Activated naive CD4-positive, alpha-beta T cell treated with anti-CD3 and anti-CD28 coated beads, Interleukin-2, amount 10 ng/mL, durations not matched to agents 7 days and 5 days (primary cell): ENCODE results near the gene CD101.

Experiments
- CTCF ChIA-PET: fragments of 350-600 bp; sonication (Branson Sonifier 250); formaldehyde crosslinking; loops from one replicate; lab custom pipeline; 2021; ENCODE audit warnings: antibody characterized with exemption; lab: Charles Lee
- DNase-seq: peaks from one replicate; pipeline ENCODE4 v3.0.0-alpha.2; 2020
- H3K27ac Mint-ChIP-seq: one replicate; pipeline ENCODE4 v1.8.0; 2021; ENCODE audit warnings: mild to moderate bottlenecking, moderate library complexity, mixed read lengths
- H3K27me3 Mint-ChIP-seq: one replicate; pipeline ENCODE4 v1.8.0; 2021; ENCODE audit warnings: mild to moderate bottlenecking, mixed read lengths
- H3K36me3 Mint-ChIP-seq: one replicate; pipeline ENCODE4 v1.8.0; 2021; ENCODE audit warnings: mixed read lengths
- H3K4me1 Mint-ChIP-seq: one replicate; pipeline ENCODE4 v1.8.0; 2021; ENCODE audit warnings: mixed read lengths
- H3K4me3 Mint-ChIP-seq: one replicate; pipeline ENCODE4 v1.8.0; 2021; ENCODE audit warnings: mild to moderate bottlenecking, moderate library complexity, mixed read lengths
- H3K9me3 Mint-ChIP-seq: one replicate; pipeline ENCODE4 v1.8.0; 2021; ENCODE audit warnings: mixed read lengths

CD101 gene

DNA sequence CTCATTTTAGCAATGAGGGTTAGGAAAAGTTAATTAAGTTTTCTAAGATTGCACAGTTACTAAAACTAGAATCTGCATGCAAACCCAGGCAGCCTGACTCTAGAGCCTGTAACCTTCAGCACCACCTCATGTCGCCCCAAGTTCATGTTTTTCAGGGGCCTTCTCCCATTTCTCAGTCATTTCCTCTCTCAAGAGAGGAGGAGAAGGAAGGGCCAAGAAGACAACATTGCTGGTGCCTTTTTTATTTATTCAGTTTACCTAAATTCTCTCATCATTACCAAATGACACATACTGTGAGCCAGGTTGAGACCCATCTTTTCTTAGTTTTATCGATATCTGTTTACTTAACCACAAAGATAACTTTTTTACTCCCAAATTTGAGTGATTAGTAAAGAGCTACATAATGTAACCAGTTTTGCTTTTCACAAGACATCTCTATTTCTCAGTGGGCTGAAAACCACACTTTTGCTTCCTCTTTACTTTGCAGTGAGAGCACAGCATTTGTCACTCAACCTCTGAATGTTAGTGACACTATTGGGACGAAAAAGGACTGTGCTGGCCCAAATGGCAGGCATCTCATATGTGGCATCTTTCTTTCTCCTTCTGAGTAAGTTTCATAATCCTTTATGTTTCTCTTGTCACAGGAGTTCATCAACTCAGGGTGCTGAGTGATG, at the start of gene CD101:
Gene CD101 (plus strand): TSS at position 507 of the 674 bp plus-strand sequence. CDS start 58 bp downstream, at position 565.
- Mint-ChIP-seq H3K27me3 (no peaks in the 10 kb centered on the region), H3K4me1 (peaks cover 61% of the 10 kb centered on the region), H3K4me3 (peak within 1 kb of the TSS; percentile 33), H3K36me3 (peaks cover 4% of the 10 kb centered on the region), H3K27ac (peak within 1 kb of the TSS; percentile 94), H3K9me3 (peaks cover 2% of the 10 kb centered on the region)
- peak; percentile 42 for DNase-seq
- CTCF ChIA-PET, result interaction anchor here (1.1 to 1.6 kb wide), 3 partner anchors 9 to 445 kb away, joined by 3 to 6 read pairs (median 5); no protein-coding TSS in a partner anchor

DNA sequence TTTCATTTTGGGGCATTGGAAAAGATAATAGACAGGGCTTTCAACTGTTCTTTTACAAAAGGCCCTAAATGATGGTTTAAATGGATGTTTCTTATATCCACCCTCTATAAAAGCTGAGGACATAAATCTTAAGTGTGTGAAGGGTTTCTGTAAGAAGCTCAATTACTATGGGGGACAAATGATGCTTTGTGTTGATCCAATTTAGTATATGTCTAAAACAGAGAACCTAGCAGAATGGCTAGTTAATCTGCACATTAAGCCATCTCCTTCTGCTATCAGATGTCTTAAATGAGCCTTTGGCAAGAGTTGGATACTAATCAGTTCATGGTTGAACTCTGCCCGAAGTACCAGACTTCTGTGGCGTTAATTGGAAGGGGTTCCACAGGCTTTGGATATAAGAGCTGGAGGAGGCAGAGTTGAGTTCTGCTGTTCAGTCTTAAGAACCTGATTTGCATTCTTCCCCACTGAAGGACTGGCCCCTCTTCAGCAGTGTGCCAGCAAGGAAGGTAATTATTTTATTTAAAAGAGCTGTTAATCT, 48.8 kb upstream of the CD101 start:
- H3K36me3 Mint-ChIP-seq, result no peaks in the 10 kb centered on the region
- CTCF ChIA-PET, result no interaction called here

DNA sequence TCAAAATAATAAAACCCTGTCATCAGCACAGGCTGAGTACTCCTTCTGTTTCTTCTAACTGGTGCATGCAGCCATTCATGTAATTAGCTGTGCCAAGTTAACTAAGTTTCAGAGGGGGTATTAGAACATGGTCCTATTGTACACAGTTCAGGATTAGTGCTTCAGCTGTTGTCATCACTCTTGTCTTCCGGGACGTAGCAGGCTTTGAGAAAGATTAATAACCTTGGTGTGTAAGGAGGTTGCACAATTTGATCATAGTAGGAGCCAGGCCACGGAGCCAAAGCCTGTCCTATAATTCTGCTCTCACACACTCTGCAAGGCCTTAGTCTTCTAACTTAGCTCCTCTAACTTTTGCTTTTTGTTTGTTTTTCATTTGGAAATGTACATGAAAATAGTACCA, 47.1 kb upstream of the CD101 start:
- Mint-ChIP-seq H3K4me3 (no peak overlapping the region), H3K36me3 (no peaks in the 10 kb centered on the region), H3K9me3 (no peaks in the 10 kb centered on the region), H3K27me3 (no peaks in the 10 kb centered on the region), H3K27ac (no peak overlapping the region), H3K4me1 (no peaks in the 10 kb centered on the region)
- CTCF ChIA-PET, result interaction anchor here (1.1 kb wide), 1 partner anchor 20 kb away, joined by 3 read pairs; no protein-coding TSS in a partner anchor
- no peak for DNase-seq

More for the DNA sequence above, 48.8 kb upstream of the CD101 start:
- Mint-ChIP-seq H3K9me3 (no peaks in the 10 kb centered on the region), H3K27me3 (no peaks in the 10 kb centered on the region), H3K4me1 (no peaks in the 10 kb centered on the region), H3K4me3 (no peak overlapping the region), H3K27ac (no peak overlapping the region)
- DNase-seq, result no peak

DNA sequence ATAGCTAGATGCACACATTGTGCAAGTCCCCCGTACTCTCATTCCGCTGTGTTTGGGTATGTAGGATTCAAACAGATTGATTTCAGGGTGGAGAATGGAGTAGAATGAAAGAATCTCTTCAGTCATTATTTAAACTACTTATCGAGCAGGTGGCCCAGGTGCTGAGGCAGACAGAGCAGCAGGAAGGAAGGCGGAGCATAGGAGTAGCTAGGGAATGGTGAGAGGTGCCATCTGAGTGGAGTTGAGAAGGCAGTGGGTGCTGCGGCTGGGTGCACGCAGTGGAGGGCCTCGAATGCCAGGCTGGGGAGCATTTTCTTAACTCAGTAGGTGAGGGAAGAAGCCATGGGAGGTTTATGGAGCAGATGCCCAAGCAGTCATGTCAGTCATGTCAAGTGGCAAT, 45.2 kb upstream of the CD101 start:
- Mint-ChIP-seq H3K27ac (no peak overlapping the region), H3K4me3 (no peak overlapping the region), H3K4me1 (no peaks in the 10 kb centered on the region), H3K27me3 (no peaks in the 10 kb centered on the region), H3K9me3 (no peaks in the 10 kb centered on the region), H3K36me3 (no peaks in the 10 kb centered on the region)
- DNase-seq, result no peak
- CTCF ChIA-PET, result no interaction called here

- H3K36me3 Mint-ChIP-seq, result no peaks in the 10 kb centered on the region
- H3K4me1 Mint-ChIP-seq, result no peaks in the 10 kb centered on the region
- no peak for DNase-seq
- H3K4me3 Mint-ChIP-seq, result no peak overlapping the region
- no peak overlapping the region for H3K27ac Mint-ChIP-seq
- CTCF ChIA-PET, result no interaction called here
- no peaks in the 10 kb centered on the region for H3K27me3 Mint-ChIP-seq
- no peaks in the 10 kb centered on the region for H3K9me3 Mint-ChIP-seq
Measured at GRCh38 chr1:116957646-116958045, 43.9 kb upstream of the CD101 start.

GRCh38 chr1:116958110-116958509, 43.5 kb upstream of the CD101 start:
- Mint-ChIP-seq H3K4me3 (no peak overlapping the region), H3K27ac (no peak overlapping the region), H3K4me1 (no peaks in the 10 kb centered on the region), H3K9me3 (no peaks in the 10 kb centered on the region), H3K27me3 (no peaks in the 10 kb centered on the region), H3K36me3 (no peaks in the 10 kb centered on the region)
- CTCF ChIA-PET, result no interaction called here
- no peak for DNase-seq

- no peaks in the 10 kb centered on the region for H3K36me3 Mint-ChIP-seq
- CTCF ChIA-PET, result no interaction called here
Measured at GRCh38 chr1:116958977-116959376, 42.6 kb upstream of the CD101 start.

GRCh38 chr1:116961606-116962005, 40.0 kb upstream of the CD101 start:
- H3K36me3 Mint-ChIP-seq, result no peaks in the 10 kb centered on the region
- CTCF ChIA-PET, result interaction anchor here (1.3 kb wide), 1 partner anchor 20 kb away, joined by 3 read pairs; no protein-coding TSS in a partner anchor
- DNase-seq, result no peak
- H3K27ac Mint-ChIP-seq, result no peak overlapping the region
- H3K9me3 Mint-ChIP-seq, result no peaks in the 10 kb centered on the region
- no peaks in the 10 kb centered on the region for H3K4me1 Mint-ChIP-seq
- H3K27me3 Mint-ChIP-seq, result no peaks in the 10 kb centered on the region
- H3K4me3 Mint-ChIP-seq, result no peak overlapping the region

More at GRCh38 chr1:116958977-116959376, 42.6 kb upstream of the CD101 start:
- Mint-ChIP-seq H3K9me3 (no peaks in the 10 kb centered on the region), H3K27ac (no peak overlapping the region), H3K4me1 (no peaks in the 10 kb centered on the region), H3K4me3 (no peak overlapping the region), H3K27me3 (no peaks in the 10 kb centered on the region)
- no peak for DNase-seq

GRCh38 chr1:116962987-116963639, 38.4 kb upstream of the CD101 start:
- CTCF ChIA-PET, result interaction anchor here (1.3 kb wide), 1 partner anchor 21 kb away, joined by 3 read pairs; no protein-coding TSS in a partner anchor
- Mint-ChIP-seq H3K9me3 (no peaks in the 10 kb centered on the region), H3K27ac (no peak overlapping the region), H3K36me3 (no peaks in the 10 kb centered on the region), H3K4me1 (no peaks in the 10 kb centered on the region), H3K4me3 (no peak overlapping the region), H3K27me3 (no peaks in the 10 kb centered on the region)
- DNase-seq, result peak; percentile 41

DNA sequence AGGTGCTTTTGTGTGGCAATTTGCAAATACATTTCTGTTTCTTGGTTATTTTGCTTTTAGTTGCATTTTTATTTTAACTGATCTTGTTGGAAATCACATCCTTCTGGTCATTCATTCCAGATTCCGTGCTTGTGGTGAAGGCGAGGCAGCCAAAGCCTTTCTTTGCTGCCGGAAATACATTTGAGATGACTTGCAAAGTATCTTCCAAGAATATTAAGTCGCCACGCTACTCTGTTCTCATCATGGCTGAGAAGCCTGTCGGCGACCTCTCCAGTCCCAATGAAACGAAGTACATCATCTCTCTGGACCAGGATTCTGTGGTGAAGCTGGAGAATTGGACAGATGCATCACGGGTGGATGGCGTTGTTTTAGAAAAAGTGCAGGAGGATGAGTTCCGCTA, 34.8 kb upstream of the CD101 start:
- no peak overlapping the region for H3K27ac Mint-ChIP-seq
- no peaks in the 10 kb centered on the region for H3K9me3 Mint-ChIP-seq
- no peak for DNase-seq
- no peaks in the 10 kb centered on the region for H3K27me3 Mint-ChIP-seq
- H3K4me3 Mint-ChIP-seq, result no peak overlapping the region
- H3K36me3 Mint-ChIP-seq, result no peaks in the 10 kb centered on the region
- H3K4me1 Mint-ChIP-seq, result no peaks in the 10 kb centered on the region
- CTCF ChIA-PET, result no interaction called here

DNA sequence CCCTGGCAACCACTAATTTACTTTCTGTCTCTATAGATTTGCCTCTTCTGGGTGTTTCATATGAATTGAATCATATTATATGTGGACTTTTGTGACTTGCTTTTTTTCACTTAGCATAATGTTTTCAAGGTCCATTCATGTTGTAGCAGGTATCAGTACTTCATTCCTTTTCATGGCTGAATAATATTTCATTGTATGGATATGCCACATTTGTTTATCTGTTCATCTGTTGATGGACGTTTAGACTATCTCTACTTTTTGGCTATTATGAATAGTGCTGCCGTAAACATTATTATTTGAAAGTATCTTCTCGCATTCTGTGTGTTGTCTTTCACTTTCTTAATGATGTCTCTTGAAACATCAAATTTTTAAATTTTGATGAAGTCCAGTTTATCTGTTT, 32.8 kb upstream of the CD101 start:
- no peak for DNase-seq
- Mint-ChIP-seq H3K9me3 (no peaks in the 10 kb centered on the region), H3K27ac (no peak overlapping the region), H3K4me1 (no peaks in the 10 kb centered on the region), H3K4me3 (no peak overlapping the region), H3K36me3 (no peaks in the 10 kb centered on the region), H3K27me3 (no peaks in the 10 kb centered on the region)
- CTCF ChIA-PET, result no interaction called here

DNA sequence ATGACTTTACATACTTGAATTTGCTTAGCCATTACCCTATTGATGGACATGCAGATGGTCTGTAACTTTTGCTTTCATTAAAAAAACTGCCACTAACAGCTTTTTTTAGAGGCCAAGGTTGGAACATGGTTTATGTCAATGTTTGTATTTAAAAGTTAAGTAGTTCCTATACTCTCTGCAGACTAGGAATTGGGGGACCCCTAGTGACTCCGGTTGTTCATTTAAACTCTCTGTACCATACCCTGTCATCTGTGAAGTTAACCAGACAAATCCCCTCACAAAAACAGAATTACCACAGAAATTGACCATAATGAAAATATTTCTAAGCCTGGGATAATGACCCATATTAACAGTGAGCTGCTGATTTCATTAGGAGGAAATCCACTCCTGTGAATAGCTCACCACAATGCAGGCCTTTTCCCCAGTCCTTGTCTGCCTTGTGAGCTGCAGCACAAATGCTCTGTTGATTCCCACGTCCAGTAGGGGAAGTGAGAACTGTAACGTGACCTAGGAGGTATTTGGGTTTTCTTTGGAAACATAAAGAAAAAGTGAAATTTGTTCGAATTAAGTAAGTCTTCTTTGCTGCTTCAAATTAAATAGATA, 30.2 kb upstream of the CD101 start:
- Mint-ChIP-seq H3K9me3 (no peaks in the 10 kb centered on the region), H3K27ac (no peak overlapping the region), H3K27me3 (no peaks in the 10 kb centered on the region), H3K4me3 (no peak overlapping the region), H3K36me3 (no peaks in the 10 kb centered on the region), H3K4me1 (no peaks in the 10 kb centered on the region)
- DNase-seq, result no peak
- CTCF ChIA-PET, result no interaction called here

DNA sequence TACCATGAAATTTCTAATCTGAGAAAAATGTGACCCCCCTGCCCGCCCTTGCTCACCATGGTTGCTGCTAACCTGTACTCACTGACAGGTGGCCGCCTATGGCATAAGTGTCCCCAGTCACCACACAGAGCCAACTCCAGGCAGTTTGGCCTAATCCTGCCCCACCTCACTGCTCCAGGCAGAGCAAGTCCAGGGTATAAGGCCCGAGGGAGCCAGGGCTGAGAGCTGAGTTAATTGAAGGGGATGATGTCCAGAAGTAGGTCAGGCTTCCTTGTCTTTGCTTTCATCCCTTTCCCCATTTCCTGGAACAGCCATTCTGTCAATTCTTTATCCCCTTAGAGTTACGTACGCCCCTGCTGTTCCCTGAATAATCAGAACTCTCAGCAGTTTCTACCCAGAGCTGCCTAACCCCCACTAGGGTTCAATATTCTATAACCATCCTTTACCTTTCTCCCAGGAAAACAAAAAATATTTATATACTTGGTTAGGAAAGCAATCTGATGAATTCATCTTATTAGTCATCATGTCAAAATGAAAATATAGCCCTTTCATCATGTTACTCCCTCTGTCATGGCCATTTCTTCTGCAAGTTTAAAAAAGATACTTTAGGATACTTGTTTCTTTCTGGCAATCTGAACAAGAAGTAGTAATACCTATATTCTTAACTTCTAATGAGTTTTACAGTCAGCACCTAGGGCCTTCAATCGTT, 29.4 kb upstream of the CD101 start:
- H3K4me3 Mint-ChIP-seq, result no peak overlapping the region
- DNase-seq, result no peak
- no peaks in the 10 kb centered on the region for H3K36me3 Mint-ChIP-seq
- no peak overlapping the region for H3K27ac Mint-ChIP-seq
- no peaks in the 10 kb centered on the region for H3K4me1 Mint-ChIP-seq
- CTCF ChIA-PET, result no interaction called here
- no peaks in the 10 kb centered on the region for H3K9me3 Mint-ChIP-seq
- H3K27me3 Mint-ChIP-seq, result no peaks in the 10 kb centered on the region

- no peaks in the 10 kb centered on the region for H3K9me3 Mint-ChIP-seq
- no peak overlapping the region for H3K4me3 Mint-ChIP-seq
- H3K27me3 Mint-ChIP-seq, result no peaks in the 10 kb centered on the region
- no peaks in the 10 kb centered on the region for H3K36me3 Mint-ChIP-seq
- no peak overlapping the region for H3K27ac Mint-ChIP-seq
- CTCF ChIA-PET, result no interaction called here
- DNase-seq, result no peak
- H3K4me1 Mint-ChIP-seq, result no peaks in the 10 kb centered on the region
Measured at GRCh38 chr1:116972674-116973030, 28.9 kb upstream of the CD101 start.
